ENCODE data around the gene ACTR3C. TPM values are rescaled to one million over a fixed set of nuclear protein-coding genes. Genes with fewer than 3 reads are reported as not detected.

The ACTR3C gene
- total and polyA plus RNA-seq, 10 of the 15 experiments (the other 5 are each of a cell fraction or from before 2014, with no cell fraction given) = 2.0 to 10.2 (median 6.3) TPM

GRCh38 chr7:150358433-150358832 is 35.1 kb upstream of the ACTR3C start:
- H3K36me3 ChIP-seq (ENCODE audit: control insufficient read depth in 2 of 2, insufficient read depth in 2 of 2, low read length in 1 of 2) = no peaks in the 10 kb centered on the region
- H3K27me3 ChIP-seq (replicated peaks in 1 of 2; ENCODE audit: control insufficient read depth in 2 of 2, insufficient read depth in 2 of 2, low read length in 1 of 2) = no peaks in the 10 kb centered on the region
- DNase-seq (ENCODE audit: low read depth, low spot score) (no peak), ATAC-seq (peak; percentile 14), FAIRE-seq (peak; percentile 35)
- no peak overlapping the region for H3K4me2 ChIP-seq (ENCODE audit: control insufficient read depth, insufficient read depth)
- H2AFZ ChIP-seq (ENCODE audit: control insufficient read depth, low read depth, low read length) = no peak overlapping the region
- intact Hi-C loops (cut with micrococcal nuclease; ENCODE audit: unreplicated experiment) (loop anchor here (5.0 kb wide), 1 partner anchor 36 kb away; the partner anchor contains the start of genes ACTR3C and LRRC61), in situ Hi-C loops (cut with MboI) (no loop called here)
- peak; percentile 19; the same call in 1 of the 2 replicates for TF ChIP-seq RUNX3 (IDR thresholded peaks at IDR 0.05; ENCODE audit: low read length)
- no peak for TF ChIP-seq MTA3 (IDR thresholded peaks at IDR 0.05; ENCODE audit: borderline replicate concordance, low read length)
- peaks cover 21% of the 10 kb centered on the region for H3K4me1 ChIP-seq (ENCODE audit: control insufficient read depth, insufficient read depth, low read length)
- ChIA-PET CTCF (interaction anchor here (1.0 to 4.9 kb wide), 9 partner anchors 9 to 63 kb away, joined by 3 to 72 read pairs (median 7); a partner anchor contains a TSS), RAD21 (ENCODE audit: unreplicated experiment) (interaction anchor here (1.0 to 4.7 kb wide), 3 partner anchors 11 to 60 kb away, joined by 6 to 26 read pairs (median 16); a partner anchor contains a TSS), SMC1A (ENCODE audit: uncharacterized antibody, unreplicated experiment) (interaction anchor here (0.6 to 6.5 kb wide), 10 partner anchors 7 to 757 kb away, joined by 3 to 48 read pairs (median 7); a partner anchor contains a TSS), POLR2A (interaction anchor here (1.0 to 1.4 kb wide), 3 partner anchors 11 to 48 kb away, joined by 3 to 6 read pairs (median 5); no protein-coding TSS in a partner anchor)
- H4K20me1 ChIP-seq (ENCODE audit: control insufficient read depth, insufficient read depth) = no peaks in the 10 kb centered on the region
- BruUV-seq (replicated peaks) = no TSS peak
- no peak overlapping the region for H3K27ac ChIP-seq (ENCODE audit: control insufficient read depth, insufficient read depth)
- WGBS (ENCODE audit: insufficient coverage, insufficient replicate concordance, low lambda C conversion rate, missing lambda C conversion rate) = 81% methylated on average over 4 of the region's 4 CpGs
- H3K9me3 ChIP-seq (replicated peaks; ENCODE audit: control insufficient read depth, insufficient read depth, low read length) = no peaks in the 10 kb centered on the region
- no peaks in the 10 kb centered on the region for H3K79me2 ChIP-seq (ENCODE audit: control insufficient read depth, insufficient read depth, low read length)
- H3K4me3 ChIP-seq = no peak overlapping the region
- no peak overlapping the region for H3K9ac ChIP-seq (ENCODE audit: control insufficient read depth, insufficient read depth, low read length)

GRCh38 chr7:150357771-150358427 is 34.6 kb upstream of the ACTR3C start:
- in situ Hi-C loops (cut with MboI) = no loop called here
- ChIA-PET CTCF (interaction anchor here (0.6 to 4.9 kb wide), 13 partner anchors 8 to 91 kb away, joined by 3 to 72 read pairs (median 7); a partner anchor contains a TSS), POLR2A (interaction anchor here (0.6 to 1.4 kb wide), 5 partner anchors 8 to 49 kb away, joined by 3 to 6 read pairs (median 3); partner anchors contain the start of genes ACTR3C and LRRC61), RAD21 (ENCODE audit: unreplicated experiment) (interaction anchor here (0.9 to 4.7 kb wide), 5 partner anchors 9 to 61 kb away, joined by 3 to 26 read pairs (median 15); a partner anchor contains a TSS), SMC1A (ENCODE audit: uncharacterized antibody, unreplicated experiment) (interaction anchor here (0.6 to 6.5 kb wide), 12 partner anchors 8 to 757 kb away, joined by 3 to 48 read pairs (median 9); a partner anchor contains a TSS)
- 92% methylated on average over 12 of the region's 13 CpGs for WGBS (ENCODE audit: insufficient coverage, insufficient replicate concordance, low lambda C conversion rate, missing lambda C conversion rate)
- intact Hi-C loops (cut with micrococcal nuclease; ENCODE audit: unreplicated experiment) = loop anchor here (1.0 to 5.0 kb wide), 2 partner anchors 8 to 36 kb away; partner anchors contain the start of genes ACTR3C and LRRC61
- Histone ChIP-seq H3K9me3 (replicated peaks; ENCODE audit: control insufficient read depth, insufficient read depth, low read length) (no peaks in the 10 kb centered on the region), H3K36me3 (ENCODE audit: control insufficient read depth in 2 of 2, insufficient read depth in 2 of 2, low read length in 1 of 2) (no peaks in the 10 kb centered on the region), H2AFZ (ENCODE audit: control insufficient read depth, low read depth, low read length) (peak overlapping the region; percentile 91), H3K4me2 (ENCODE audit: control insufficient read depth, insufficient read depth) (peak overlapping the region; percentile 40; the same call in 1 of the 2 replicates), H3K4me3 (no peak overlapping the region; the same call in 1 of the 2 replicates), H3K9ac (ENCODE audit: control insufficient read depth, insufficient read depth, low read length) (no peak overlapping the region), H3K27me3 (replicated peaks in 1 of 2; ENCODE audit: control insufficient read depth in 2 of 2, insufficient read depth in 2 of 2, low read length in 1 of 2) (no peaks in the 10 kb centered on the region), H3K4me1 (ENCODE audit: control insufficient read depth, insufficient read depth, low read length) (peaks cover 20% of the 10 kb centered on the region), H3K27ac (ENCODE audit: control insufficient read depth, insufficient read depth) (peak overlapping the region; percentile 36; the same call in 1 of the 2 replicates), H3K79me2 (ENCODE audit: control insufficient read depth, insufficient read depth, low read length) (no peaks in the 10 kb centered on the region), H4K20me1 (ENCODE audit: control insufficient read depth, insufficient read depth) (no peaks in the 10 kb centered on the region)
- FAIRE-seq (no peak), DNase-seq (ENCODE audit: low read depth, low spot score) (no peak), ATAC-seq (peak; percentile 37)
- no TSS peak for BruUV-seq (replicated peaks)
- TF ChIP-seq IKZF1 (conservative IDR thresholded peaks at IDR 0.05) (0 out of 2 replicates have a peak, but pooled peaks have one; percentile 14), ZNF24 (IDR thresholded peaks at IDR 0.05) (no peak), CHD2 (IDR thresholded peaks at IDR 0.05; ENCODE audit: borderline replicate concordance, low read depth, low read length) (no peak)
